ENCODE measurements around the gene RFTN1.
A peak's percentile ranks its signal among the peaks of the same experiment; 100 is the strongest.

RFTN1 gene

DNA sequence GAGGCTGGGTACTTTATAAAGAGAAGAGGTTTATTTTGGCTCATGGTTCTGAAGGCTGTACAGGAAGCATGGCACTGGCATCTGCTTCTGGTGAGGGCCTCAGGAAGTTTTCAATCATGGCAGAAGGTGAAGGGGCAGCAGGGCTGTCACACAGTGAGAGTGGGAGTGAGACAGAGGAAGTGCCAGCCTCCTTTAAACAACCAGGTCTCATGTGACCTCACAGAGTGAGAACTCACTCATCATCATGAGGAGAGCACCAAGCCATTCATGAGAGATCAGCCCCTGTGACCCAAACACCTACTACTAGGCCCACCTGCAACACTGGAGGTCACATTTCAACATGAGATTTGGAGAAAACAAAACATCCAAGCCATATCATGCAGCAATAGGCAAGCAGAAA, 9.3 kb upstream of the RFTN1 start:
- DNase-seq = no peak
- Histone ChIP-seq H3K9me3 (no peaks in the 10 kb centered on the region), H3K4me1 (no peaks in the 10 kb centered on the region), H3K4me3 (ENCODE audit: low read depth, low read length) (no peak overlapping the region), H3K36me3 (no peaks in the 10 kb centered on the region), H3K27me3 (no peaks in the 10 kb centered on the region)
- no peak for TF ChIP-seq CTCF (IDR thresholded peaks at IDR 0.05; ENCODE audit: low read depth, low read length)

DNA sequence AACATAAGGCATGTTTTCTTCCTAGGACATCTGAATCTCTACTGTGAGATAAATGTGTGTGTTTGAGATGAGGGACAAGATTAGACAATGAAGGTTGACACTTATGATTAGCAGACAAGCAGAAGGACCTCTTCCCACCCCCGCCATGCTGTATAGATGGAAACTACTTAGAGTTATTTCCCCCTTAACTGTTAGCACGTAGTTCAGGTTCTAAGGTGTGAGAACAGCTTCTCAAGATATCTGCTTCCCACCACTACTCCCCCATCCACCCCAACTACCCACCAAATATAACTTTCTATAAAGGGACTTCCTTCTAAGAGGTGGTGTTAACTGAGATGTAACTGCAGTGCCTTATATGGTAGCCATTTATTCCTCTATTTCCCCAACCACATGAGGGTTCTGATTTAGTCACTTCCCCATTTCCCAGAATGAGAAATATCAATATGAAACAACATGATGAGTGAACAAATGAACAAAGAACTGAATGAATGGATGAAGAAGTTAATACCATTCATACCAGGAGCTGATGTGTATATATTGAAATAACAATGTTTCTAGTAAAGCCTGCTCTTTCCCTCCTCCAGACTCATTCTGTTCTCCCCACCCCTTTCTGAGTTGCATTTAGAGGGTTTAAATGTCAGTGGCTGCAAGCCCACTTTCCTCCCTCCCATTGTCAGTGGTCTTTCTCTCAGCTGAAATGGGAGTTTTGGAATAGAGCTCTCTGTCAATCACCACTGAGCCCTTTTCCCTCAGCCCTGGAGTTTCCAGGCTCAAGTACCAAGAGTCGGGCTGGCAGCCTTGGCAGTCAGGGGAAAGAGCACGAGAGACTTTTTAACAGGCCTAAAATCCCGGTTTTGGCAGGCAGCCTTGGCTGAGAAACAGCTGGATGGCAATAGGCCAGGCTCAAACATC, 7.7 kb upstream of the RFTN1 start:
- H3K27me3 ChIP-seq = no peaks in the 10 kb centered on the region
- H3K9me3 ChIP-seq = no peaks in the 10 kb centered on the region
- no peaks in the 10 kb centered on the region for H3K36me3 ChIP-seq
- no peak for DNase-seq
- H3K4me1 ChIP-seq = peaks cover 7% of the 10 kb centered on the region
- no peak overlapping the region for H3K4me3 ChIP-seq (ENCODE audit: low read depth, low read length)
- TF ChIP-seq CTCF (IDR thresholded peaks at IDR 0.05; ENCODE audit: low read depth, low read length) = no peak

DNA sequence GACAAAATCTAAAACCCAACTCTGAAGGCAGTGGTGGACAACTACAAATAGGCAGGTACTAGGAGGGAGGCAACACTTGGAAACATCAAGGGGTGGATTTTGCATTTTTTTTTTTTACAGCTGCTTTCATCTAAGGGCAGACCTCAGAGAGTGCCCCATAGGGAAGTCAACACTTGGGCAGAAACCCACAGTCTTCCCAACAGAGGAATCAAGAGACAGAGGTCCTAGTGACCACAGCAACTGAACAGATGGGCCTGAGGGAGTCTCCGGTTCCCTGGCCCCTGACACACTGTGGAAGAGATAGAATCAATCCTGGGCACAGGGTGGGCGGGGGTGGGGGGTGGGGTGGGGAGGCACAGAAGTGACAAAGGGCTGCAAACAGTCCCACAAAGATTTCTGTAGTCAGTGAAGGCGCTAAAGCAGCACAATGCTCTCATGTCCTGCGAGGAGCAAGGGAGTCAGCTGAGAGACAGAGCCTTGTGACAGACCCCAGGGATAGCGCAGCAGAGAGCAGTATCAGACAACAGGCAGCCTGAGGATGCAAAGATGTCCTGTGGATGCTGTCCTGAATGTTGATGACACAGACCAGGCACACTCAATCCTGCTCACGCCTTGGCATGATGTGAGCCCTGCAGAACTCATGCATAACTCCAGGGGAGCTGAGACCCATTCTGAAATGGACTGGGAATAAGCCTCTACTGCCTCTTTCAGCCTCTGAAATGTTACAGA, 6.9 kb upstream of the RFTN1 start:
- DNase-seq = no peak
- no peaks in the 10 kb centered on the region for H3K9me3 ChIP-seq
- no peak overlapping the region for H3K4me3 ChIP-seq (ENCODE audit: low read depth, low read length)
- peaks cover 7% of the 10 kb centered on the region for H3K4me1 ChIP-seq
- H3K27me3 ChIP-seq = no peaks in the 10 kb centered on the region
- no peak for TF ChIP-seq CTCF (IDR thresholded peaks at IDR 0.05; ENCODE audit: low read depth, low read length)
- H3K36me3 ChIP-seq = no peaks in the 10 kb centered on the region

GRCh38 chr3:16516695-16517481, 3.4 kb upstream of the RFTN1 start:
- H3K4me1 ChIP-seq = peaks cover 7% of the 10 kb centered on the region
- H3K4me3 ChIP-seq (ENCODE audit: low read depth, low read length) = no peak overlapping the region
- no peaks in the 10 kb centered on the region for H3K27me3 ChIP-seq
- peak; percentile 60 for TF ChIP-seq CTCF (IDR thresholded peaks at IDR 0.05; ENCODE audit: low read depth, low read length)
- no peaks in the 10 kb centered on the region for H3K36me3 ChIP-seq
- peak; percentile 39 for DNase-seq
- H3K9me3 ChIP-seq = no peaks in the 10 kb centered on the region

GRCh38 chr3:16515885-16516420, 2.5 kb upstream of the RFTN1 start:
- TF ChIP-seq CTCF (IDR thresholded peaks at IDR 0.05; ENCODE audit: low read depth, low read length) = no peak
- H3K36me3 ChIP-seq = no peaks in the 10 kb centered on the region
- H3K9me3 ChIP-seq = no peaks in the 10 kb centered on the region
- H3K4me1 ChIP-seq = peaks cover 7% of the 10 kb centered on the region
- DNase-seq = no peak
- H3K4me3 ChIP-seq (ENCODE audit: low read depth, low read length) = no peak overlapping the region
- no peaks in the 10 kb centered on the region for H3K27me3 ChIP-seq
